Measurements from ENCODE around the gene MACROH2A1.

The MACROH2A1 gene

GRCh38 chr5:135335031-135335828 lies 63.8 kb downstream of the MACROH2A1 start:
- 0 out of 2 replicates have a peak, but pooled peaks cover 5% of the 10 kb centered on the region for H3K36me3 ChIP-seq (replicated peaks; ENCODE audit: insufficient read depth, low read length)
- no peaks in the 10 kb centered on the region for H4K20me1 ChIP-seq (ENCODE audit: insufficient read depth, low read length)
- no peak overlapping the region for H3K9ac ChIP-seq (ENCODE audit: low read length)
- H2AFZ ChIP-seq (ENCODE audit: low read length): no peak overlapping the region
- no peaks in the 10 kb centered on the region for H3F3A ChIP-seq (ENCODE audit: insufficient read depth, low read length)
- no peaks in the 10 kb centered on the region for H3K9me2 ChIP-seq (replicated peaks; ENCODE audit: insufficient read depth, low read length)
- no peak for DNase-seq
- H3K79me2 ChIP-seq (ENCODE audit: low read length): no peaks in the 10 kb centered on the region
- no peaks in the 10 kb centered on the region for H3K9me3 ChIP-seq (replicated peaks; ENCODE audit: insufficient read depth, low read length)
- no peak overlapping the region for H3K27ac ChIP-seq (ENCODE audit: low read length)
- H3K4me3 ChIP-seq (ENCODE audit: low read length): no peak overlapping the region
- H3K27me3 ChIP-seq (replicated peaks; ENCODE audit: insufficient read depth, low read length): no peaks in the 10 kb centered on the region
- TF ChIP-seq EZH2 (optimal IDR thresholded peaks at IDR 0.05; ENCODE audit: low read depth, low read length) (no peak), CTCF (IDR thresholded peaks at IDR 0.05; ENCODE audit: low read length) (no peak), EZH2phosphoT487 (IDR thresholded peaks at IDR 0.05; ENCODE audit: low read length) (no peak)
- H3K4me2 ChIP-seq (ENCODE audit: low read depth, low read length): no peak overlapping the region
- no peaks in the 10 kb centered on the region for H3K4me1 ChIP-seq (ENCODE audit: low read length)

GRCh38 chr5:135333732-135334515 lies 65.1 kb downstream of the MACROH2A1 start:
- Histone ChIP-seq H4K20me1 (ENCODE audit: insufficient read depth, low read length) (no peaks in the 10 kb centered on the region), H3K4me2 (ENCODE audit: low read depth, low read length) (no peak overlapping the region), H3K27ac (ENCODE audit: low read length) (no peak overlapping the region), H3K4me1 (ENCODE audit: low read length) (no peaks in the 10 kb centered on the region), H3K79me2 (ENCODE audit: low read length) (no peaks in the 10 kb centered on the region), H3K27me3 (replicated peaks; ENCODE audit: insufficient read depth, low read length) (no peaks in the 10 kb centered on the region), H2AFZ (ENCODE audit: low read length) (no peak overlapping the region), H3K9me2 (replicated peaks; ENCODE audit: insufficient read depth, low read length) (no peaks in the 10 kb centered on the region), H3K9ac (ENCODE audit: low read length) (no peak overlapping the region), H3F3A (ENCODE audit: insufficient read depth, low read length) (no peaks in the 10 kb centered on the region), H3K9me3 (replicated peaks; ENCODE audit: insufficient read depth, low read length) (no peaks in the 10 kb centered on the region), H3K4me3 (ENCODE audit: low read length) (no peak overlapping the region), H3K36me3 (replicated peaks; ENCODE audit: insufficient read depth, low read length) (0 out of 2 replicates have a peak, but pooled peaks cover 3% of the 10 kb centered on the region)
- DNase-seq: no peak
- TF ChIP-seq EZH2 (optimal IDR thresholded peaks at IDR 0.05; ENCODE audit: low read depth, low read length) (no peak), EZH2phosphoT487 (IDR thresholded peaks at IDR 0.05; ENCODE audit: low read length) (no peak), CTCF (IDR thresholded peaks at IDR 0.05; ENCODE audit: low read length) (no peak)

GRCh38 chr5:135332519-135333150 lies 66.4 kb downstream of the MACROH2A1 start:
- H4K20me1 ChIP-seq (ENCODE audit: insufficient read depth, low read length): no peaks in the 10 kb centered on the region
- H3K4me1 ChIP-seq (ENCODE audit: low read length): no peaks in the 10 kb centered on the region
- H3K4me2 ChIP-seq (ENCODE audit: low read depth, low read length): no peak overlapping the region
- H3K27ac ChIP-seq (ENCODE audit: low read length): no peak overlapping the region
- no peak overlapping the region for H3K4me3 ChIP-seq (ENCODE audit: low read length)
- no peaks in the 10 kb centered on the region for H3K9me2 ChIP-seq (replicated peaks; ENCODE audit: insufficient read depth, low read length)
- no peak overlapping the region for H3K9ac ChIP-seq (ENCODE audit: low read length)
- H3K36me3 ChIP-seq (replicated peaks; ENCODE audit: insufficient read depth, low read length): no peaks in the 10 kb centered on the region
- peak; percentile 51 for TF ChIP-seq CTCF (IDR thresholded peaks at IDR 0.05; ENCODE audit: low read length)
- TF ChIP-seq EZH2 (optimal IDR thresholded peaks at IDR 0.05; ENCODE audit: low read depth, low read length): no peak
- no peak for TF ChIP-seq EZH2phosphoT487 (IDR thresholded peaks at IDR 0.05; ENCODE audit: low read length)
- DNase-seq: peak; percentile 31
- H3K9me3 ChIP-seq (replicated peaks; ENCODE audit: insufficient read depth, low read length): no peaks in the 10 kb centered on the region
- H3K27me3 ChIP-seq (replicated peaks; ENCODE audit: insufficient read depth, low read length): no peaks in the 10 kb centered on the region
- no peaks in the 10 kb centered on the region for H3F3A ChIP-seq (ENCODE audit: insufficient read depth, low read length)
- H3K79me2 ChIP-seq (ENCODE audit: low read length): no peaks in the 10 kb centered on the region
- no peak overlapping the region for H2AFZ ChIP-seq (ENCODE audit: low read length)
